K562 (cell line): ENCODE measurements around the gene KCNJ2. TPM values are rescaled to one million over a fixed set of nuclear protein-coding genes. Genes with fewer than 3 reads are reported as not detected.

ENCODE experiments used
- ATAC-seq: fragments of 200-7000 bp; cut with Tn5 transposase; 3 replicates; pipeline ENCODE4 v1.9.1; 2020; ENCODE audit warnings: moderate library complexity
- BruUV-seq: library from RNA; stranded (reverse); fragments of 400-500 nt; replicated peaks from 2 replicates; lab custom pipeline; 2021; lab: Mats Ljungman, UMichigan
- CTCF ChIA-PET: fragments of 300-600 bp; formaldehyde crosslinking; extraction: SDS; loops from one replicate; lab custom pipeline; 2021; ENCODE audit warnings: low intra/inter-chr PET ratio; lab: Yijun Ruan, JAX
- POLR2A ChIA-PET: fragments of 300-600, 350-650 bp; sonication (Branson Sonifier 250); formaldehyde crosslinking; extraction: SDS; loops from one replicate; lab custom pipeline; 2021; ENCODE audit warnings: antibody characterized with exemption, inconsistent platforms; lab: Yijun Ruan, JAX
- DNase-seq, 4 experiments: peaks; one replicate each; pipeline versions ENCODE4 v3.0.0 to v3.0.0-alpha.2; 2011 to 2018; ENCODE audit warnings: low spot score in 3 of 4, mixed read lengths in 3 of 4; ENCODE audit errors: extremely low read depth in 1 of 4
- FAIRE-seq: peaks from 2 replicates; lab custom pipeline; 2011; peaks lifted over from hg19 to GRCh38; lab: Jason Lieb, UNC
- H2AFZ ChIP-seq: 2 replicates; pipeline ENCODE4 v1.6.0; 2011; ENCODE audit warnings: low read depth, low read length, control low read depth, inconsistent platforms
- H3K27ac ChIP-seq: fragments of 200-600 bp; 3 replicates; pipeline ENCODE4 v1.8.0; 2011; ENCODE audit warnings: low read depth, mild to moderate bottlenecking, control low read depth, inconsistent platforms, low read length, moderate library complexity, mixed read lengths; ENCODE audit errors: extremely low read depth
- H3K27me3 ChIP-seq, 2 experiments: fragments of 300-600 bp in 1 of 2; 2 replicates in 1 of 2; 3 replicates in 1 of 2; pipeline versions ENCODE4 v1.6.0 to v1.8.0; 2011; ENCODE audit warnings: inconsistent platforms in 2 of 2, low read length in 2 of 2, mild to moderate bottlenecking in 1 of 2, mixed read lengths in 1 of 2, moderate library complexity in 1 of 2; ENCODE audit not compliant: control insufficient read depth in 2 of 2, insufficient read depth in 2 of 2
- H3K36me3 ChIP-seq: fragments of 300-600 bp; 3 replicates; pipeline ENCODE4 v1.8.0; 2011; ENCODE audit warnings: mild to moderate bottlenecking, low read length, inconsistent platforms; ENCODE audit not compliant: control insufficient read depth, insufficient read depth
- H3K4me1 ChIP-seq, 2 experiments: fragments of 200-600 bp in 1 of 2; replicated peaks in 1 of 2; 2 replicates in 1 of 2; 3 replicates in 1 of 2; pipeline versions ENCODE4 v1.5.1 to v1.8.0; 2011; ENCODE audit warnings: inconsistent platforms in 2 of 2, low read length in 2 of 2, mild to moderate bottlenecking in 1 of 2, mixed read lengths in 1 of 2, moderate library complexity in 1 of 2; ENCODE audit not compliant: control insufficient read depth in 2 of 2, insufficient read depth in 2 of 2
- H3K4me2 ChIP-seq: 2 replicates; pipeline ENCODE4 v1.6.1; 2011; ENCODE audit warnings: low read length, control low read depth, inconsistent platforms, mixed read lengths; ENCODE audit not compliant: insufficient read depth
- H3K4me3 ChIP-seq: fragments of 200-600 bp; sonication (generic), shearing (Covaris generic); 2 replicates; pipeline ENCODE4 v1.5.1; 2016; ENCODE audit warnings: control low read depth, inconsistent platforms
- H3K79me2 ChIP-seq: fragments of 200-600 bp; 3 replicates; pipeline ENCODE4 v1.8.0; 2011; ENCODE audit warnings: low read length, inconsistent platforms; ENCODE audit not compliant: control insufficient read depth, insufficient read depth
- H3K9ac ChIP-seq, 2 experiments: 2 replicates each; pipeline versions ENCODE4 v1.6.0 to v1.6.1; 2011; ENCODE audit warnings: low read depth in 2 of 2, low read length in 2 of 2, control low read depth in 1 of 2, inconsistent platforms in 1 of 2, mild to moderate bottlenecking in 1 of 2, mixed read lengths in 1 of 2; ENCODE audit not compliant: insufficient read depth in 1 of 2
- H3K9me1 ChIP-seq: one replicate; pipeline ENCODE4 v1.6.0; 2011; ENCODE audit warnings: inconsistent platforms, mild to moderate bottlenecking, low read length, moderate library complexity; ENCODE audit not compliant: control insufficient read depth, insufficient read depth
- H3K9me3 ChIP-seq: replicated peaks from 2 replicates; pipeline ENCODE4 v1.5.1; 2011; ENCODE audit warnings: low read depth, low read length, inconsistent platforms; ENCODE audit not compliant: control insufficient read depth, insufficient read depth
- H4K20me1 ChIP-seq: replicated peaks from 2 replicates; pipeline ENCODE4 v1.6.1; 2011; ENCODE audit warnings: low read length, inconsistent platforms, mixed read lengths; ENCODE audit not compliant: control insufficient read depth, insufficient read depth
- ELF1 ChIP-seq: fragments of 200-800 bp; sonication (Bioruptor generic); IDR thresholded peaks from 2 replicates; pipeline ENCODE4 v1.6.1; 2016; ENCODE audit warnings: missing genetic modification characterization, missing compliant biosample characterization
- FOXK1 ChIP-seq: sonication (generic); formaldehyde crosslinking; IDR thresholded peaks from 2 replicates; pipeline ENCODE4 v1.8.0; 2022; ENCODE audit warnings: missing genetic modification reagents, mild to moderate bottlenecking, borderline replicate concordance
- HNRNPK ChIP-seq: fragments of 200-400 bp; formaldehyde crosslinking; IDR thresholded peaks from one replicate; pipeline ENCODE4 v1.6.1; 2018; ENCODE audit warnings: mild to moderate bottlenecking, low read depth, low read length; ENCODE audit not compliant: poor library complexity, severe bottlenecking
- MTA1 ChIP-seq: fragments of 450-650 bp; IDR thresholded peaks from 2 replicates; pipeline ENCODE4 v1.6.1; 2017; ENCODE audit warnings: borderline replicate concordance
- PCBP2 ChIP-seq: fragments of 200-400 bp; formaldehyde crosslinking; IDR thresholded peaks from 2 replicates; pipeline ENCODE4 v1.6.1; 2018; ENCODE audit warnings: low read length, low read depth, mild to moderate bottlenecking, moderate library complexity; ENCODE audit not compliant: poor library complexity, severe bottlenecking
- PYGO2 ChIP-seq: fragments of 450-650 bp; IDR thresholded peaks from 2 replicates; pipeline ENCODE4 v1.6.1; 2016; ENCODE audit warnings: mild to moderate bottlenecking, missing genetic modification characterization, moderate library complexity, missing compliant biosample characterization
- WGBS: fragments of 100-300 bp; shearing (Covaris generic); methylation state at CpG from one replicate; pipeline ENCODE4 v1.1.6; 2016; ENCODE audit warnings: low coverage, mixed read lengths; ENCODE audit not compliant: insufficient coverage; ENCODE audit errors: missing lambda C conversion rate; 5-methylcytosine and 5-hydroxymethylcytosine counted together
- in situ Hi-C: fragments of 300-500 bp; cut with MboI; formaldehyde crosslinking; loops from 4 replicates; pipeline ENCODE4 v1.15.0; 2018; ENCODE audit warnings: inconsistent platforms, mixed read lengths
- intact Hi-C: fragments of 100-400 bp; cut with micrococcal nuclease; formaldehyde crosslinking; loops from 2 replicates; pipeline ENCODE4 v1.14.2; 2022
- polyA plus RNA-seq, 8 experiments: library from polyadenylated mRNA; depleted of rRNA in 4 of 8; stranded (reverse) in 5 of 8; unstranded in 3 of 8; fragments of >200 nt; fragmentation: Nextera tagmentation in 2 of 8; fragmentation: Illumina TruSeq in 1 of 8; extraction: Ambion mirVana in 2 of 8; extraction: Trizol in 1 of 8; gene quantifications; 2 replicates each; pipeline versions ENCODE4 v1.2.1 to v1.2.3, GENCODE V29; 2011 to 2014; ENCODE audit warnings: inconsistent platforms in 1 of 8, missing spikeins in 1 of 8
- total RNA-seq, 7 experiments: library from RNA; depleted of rRNA in 6 of 7; stranded (reverse); fragments of >200 nt in 6 of 7; fragmentation: Illumina TruSeq in 2 of 7; extraction: Trizol in 2 of 7; gene quantifications; 2 replicates each; pipeline versions ENCODE4 v1.2.1 to v1.2.3, GENCODE V29; 2011 to 2021; ENCODE audit warnings: low replicate concordance in 1 of 7
- TF ChIP-seq, protein P1 (sequence below): fragments of 250-450 bp; sonication (Bioruptor Pico); IDR thresholded peaks from 2 replicates; pipeline ENCODE4 v1.8.0; 2022; ENCODE audit warnings: inconsistent platforms, mild to moderate bottlenecking, moderate library complexity, borderline replicate concordance

Gene KCNJ2
- total and polyA plus RNA-seq, 9 of the 15 experiments (the other 6 are each of a cell fraction or from before 2014, with no cell fraction given): not detected

- H3K4me2 ChIP-seq: no peak overlapping the region
- TF ChIP-seq FOXK1 (CRISPR knock-in tag): no peak
- TF ChIP-seq PYGO2 (tag): no peak
- TF ChIP-seq, protein P1, sequence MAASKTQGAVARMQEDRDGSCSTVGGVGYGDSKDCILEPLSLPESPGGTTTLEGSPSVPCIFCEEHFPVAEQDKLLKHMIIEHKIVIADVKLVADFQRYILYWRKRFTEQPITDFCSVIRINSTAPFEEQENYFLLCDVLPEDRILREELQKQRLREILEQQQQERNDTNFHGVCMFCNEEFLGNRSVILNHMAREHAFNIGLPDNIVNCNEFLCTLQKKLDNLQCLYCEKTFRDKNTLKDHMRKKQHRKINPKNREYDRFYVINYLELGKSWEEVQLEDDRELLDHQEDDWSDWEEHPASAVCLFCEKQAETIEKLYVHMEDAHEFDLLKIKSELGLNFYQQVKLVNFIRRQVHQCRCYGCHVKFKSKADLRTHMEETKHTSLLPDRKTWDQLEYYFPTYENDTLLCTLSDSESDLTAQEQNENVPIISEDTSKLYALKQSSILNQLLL (CRISPR knock-in tag): no peak
- TF ChIP-seq, all 486 proteins: peak for 0
- no peak for FAIRE-seq
- Histone ChIP-seq H2AFZ (no peak overlapping the region), H3K79me2 (no peaks in the 10 kb centered on the region), H3K36me3 (no peaks in the 10 kb centered on the region), H3K9ac (no peak overlapping the region), H3K27ac (no peak overlapping the region), H3K9me3 (no peaks in the 10 kb centered on the region), H3K9me1 (no peaks in the 10 kb centered on the region), H3K4me3 (no peak overlapping the region), H4K20me1 (no peaks in the 10 kb centered on the region), H3K27me3 (no peaks in the 10 kb centered on the region), H3K4me1 (no peaks in the 10 kb centered on the region)
- DNase-seq: no peak
- WGBS: 0% methylated on average over 4 of the region's 4 CpGs
- BruUV-seq: no TSS peak
- intact Hi-C loops: no loop called here
- in situ Hi-C loops: no loop called here
- no peak for ATAC-seq
- ChIA-PET CTCF (no interaction called here), POLR2A (no interaction called here)
Observed at GRCh38 chr17:70183508-70183907, 14.2 kb downstream of the KCNJ2 start.

DNA sequence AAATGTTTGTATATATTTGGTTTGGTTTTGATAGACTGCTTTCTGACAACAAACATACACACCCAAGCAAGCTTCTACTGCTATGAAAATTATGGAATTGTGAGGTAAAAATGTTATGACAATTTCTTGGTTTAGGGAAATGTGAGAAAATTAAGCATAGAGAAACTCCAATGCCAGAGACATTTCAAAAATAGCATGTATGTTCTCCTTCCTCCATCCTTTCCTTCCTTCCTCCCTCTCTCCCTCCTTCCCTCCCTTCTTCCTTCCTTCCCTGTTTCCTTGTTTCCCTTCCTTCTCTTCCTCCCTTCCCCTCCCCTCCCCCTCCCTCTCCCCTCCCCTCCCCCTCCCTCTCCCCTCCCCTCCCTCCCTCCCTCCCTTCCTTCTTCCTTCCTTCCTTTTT is 14.9 kb downstream of the KCNJ2 start:
- peak; percentile 41 for TF ChIP-seq HNRNPK
- no peak for TF ChIP-seq MTA1
- no peak for TF ChIP-seq ELF1 (tag)
- TF ChIP-seq PCBP2: peak; percentile 89
- TF ChIP-seq, all 486 proteins: peak for 2
- ChIA-PET CTCF (no interaction called here), POLR2A (no interaction called here)
- Histone ChIP-seq H3K9me3 (no peaks in the 10 kb centered on the region), H4K20me1 (no peaks in the 10 kb centered on the region), H3K4me2 (no peak overlapping the region), H3K36me3 (no peaks in the 10 kb centered on the region), H3K27ac (no peak overlapping the region), H3K79me2 (no peaks in the 10 kb centered on the region), H3K4me1 (no peaks in the 10 kb centered on the region), H3K4me3 (no peak overlapping the region), H2AFZ (no peak overlapping the region), H3K9me1 (no peaks in the 10 kb centered on the region), H3K27me3 (no peaks in the 10 kb centered on the region), H3K9ac (no peak overlapping the region)
- in situ Hi-C loops (no loop called here), intact Hi-C loops (no loop called here)
- ATAC-seq (no peak), DNase-seq (no peak), FAIRE-seq (no peak)
- BruUV-seq: no TSS peak
